ENCODE measurements around the gene GZMM. TPM values are rescaled to one million over a fixed set of nuclear protein-coding genes. Genes with fewer than 3 reads are reported as not detected.

Gene GZMM
- total and polyA plus RNA-seq, 8 donors: 0.28 to 0.38 (median 0.34) TPM; not detected in 2

GRCh38 chr19:512547-513365 is 31.1 kb upstream of the GZMM start:
- Histone ChIP-seq H3K27me3 (no peaks in the 10 kb centered on the region), H3K4me3 (no peak overlapping the region), H3K27ac (no peak overlapping the region), H3K36me3 (no peaks in the 10 kb centered on the region), H3K4me1 (peaks cover 0 to 9% (median 0%) of the 10 kb centered on the region in 3 donors), H3K9me3 (no peaks in the 10 kb centered on the region)
- TF ChIP-seq CTCF (IDR thresholded peaks at IDR 0.05): no peak
- peak in 1 of 6 donors; percentile 75 for DNase-seq
- intact Hi-C loops (cut with DNase I): no loop called here
- ATAC-seq: peak in 1 of 4 donors; percentile 1
- FAIRE-seq: no peak
- 65 to 70% methylated on average over 57 to 62 of the region's 62 CpGs for WGBS, 2 donors

- H3K27ac ChIP-seq: no peak overlapping the region
- no peak for TF ChIP-seq CTCF (IDR thresholded peaks at IDR 0.05)
- DNase-seq (no peak), ATAC-seq (no peak), FAIRE-seq (no peak)
- peaks cover 0 to 1% (median 0%) of the 10 kb centered on the region in 3 donors for H3K4me1 ChIP-seq
- 83 to 86% methylated on average over 8 to 10 of the region's 10 CpGs for WGBS, 2 donors
- no peaks in the 10 kb centered on the region for H3K9me3 ChIP-seq
- H3K27me3 ChIP-seq: no peaks in the 10 kb centered on the region
- H3K4me3 ChIP-seq: no peak overlapping the region
- no peaks in the 10 kb centered on the region for H3K36me3 ChIP-seq
- intact Hi-C loops (cut with DNase I): no loop called here
Observed at GRCh38 chr19:513368-514165, 30.3 kb upstream of the GZMM start.

GRCh38 chr19:514166-514663 is 29.6 kb upstream of the GZMM start:
- 95 to 97% methylated on average over 9 of the region's 9 CpGs for WGBS, 2 donors
- FAIRE-seq (no peak), DNase-seq (no peak), ATAC-seq (no peak)
- Histone ChIP-seq H3K36me3 (no peaks in the 10 kb centered on the region), H3K27me3 (no peaks in the 10 kb centered on the region), H3K27ac (no peak overlapping the region), H3K4me1 (no peaks in the 10 kb centered on the region), H3K9me3 (no peaks in the 10 kb centered on the region), H3K4me3 (no peak overlapping the region)
- no peak for TF ChIP-seq CTCF (IDR thresholded peaks at IDR 0.05)
- intact Hi-C loops (cut with DNase I): no loop called here

- peak in 2 of 6 donors; percentile 32 to 79 for DNase-seq
Observed at GRCh38 chr19:517721-518597, 25.9 kb upstream of the GZMM start.

More at GRCh38 chr19:517721-518597, 25.9 kb upstream of the GZMM start:
- no peaks in the 10 kb centered on the region for H3K9me3 ChIP-seq
- ATAC-seq (peak in 2 of 4 donors; percentile 8 to 11), FAIRE-seq (no peak)
- no peak overlapping the region for H3K4me3 ChIP-seq
- H3K4me1 ChIP-seq: no peaks in the 10 kb centered on the region
- H3K27me3 ChIP-seq: no peaks in the 10 kb centered on the region
- intact Hi-C loops (cut with DNase I): no loop called here
- no peaks in the 10 kb centered on the region for H3K36me3 ChIP-seq
- 76 to 82% methylated on average over 5 to 10 of the region's 10 CpGs for WGBS, 2 donors
- TF ChIP-seq CTCF (IDR thresholded peaks at IDR 0.05): no peak
- no peak overlapping the region for H3K27ac ChIP-seq
